Stimulated activated CD4-positive, alpha-beta T cell treated with anti-CD3 and anti-CD28 coated beads, Interleukin-4, amount 100 ng/mL, for 1 hour (primary cell): ENCODE data around the gene DTNBP1.

Source experiments
- DNase-seq: peaks from one replicate; pipeline ENCODE4 v3.0.0-alpha.2; 2020

The DTNBP1 gene

DNA sequence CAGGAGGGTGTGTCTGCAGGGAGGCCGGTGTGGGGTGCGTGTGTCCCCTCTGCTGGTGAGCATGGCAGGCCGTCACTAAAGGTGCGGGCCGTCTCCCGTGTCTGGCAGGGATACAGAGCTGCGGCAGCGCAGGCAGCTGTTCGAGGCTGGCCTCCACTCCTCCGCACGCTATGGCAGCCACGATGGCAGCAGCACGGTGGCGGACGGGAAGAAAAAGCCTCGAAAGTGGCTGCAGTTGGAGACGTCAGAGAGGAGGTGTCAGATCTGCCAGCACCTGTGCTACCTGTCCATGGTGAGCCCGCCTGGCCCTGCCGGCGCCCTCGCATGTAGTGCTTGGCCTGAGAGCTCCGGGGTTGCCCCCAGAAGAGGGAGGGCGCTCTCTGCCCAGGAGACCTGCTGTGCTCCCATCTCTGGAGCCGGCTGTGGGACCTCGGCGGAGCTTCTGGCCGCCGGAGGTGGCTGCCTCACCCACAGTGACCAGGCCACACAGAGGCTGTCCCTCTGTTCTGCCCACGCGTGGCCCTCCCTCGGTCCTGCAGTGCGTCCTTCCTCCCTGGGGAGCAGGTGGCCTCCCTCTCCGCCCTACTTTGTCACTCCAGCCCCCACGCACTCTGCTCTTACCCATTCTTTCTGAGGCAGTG, 149.6 kb downstream of the DTNBP1 start:
- DNase-seq = no peak

GRCh38 chr6:15512721-15513120, 150.1 kb downstream of the DTNBP1 start:
- no peak for DNase-seq

DNA sequence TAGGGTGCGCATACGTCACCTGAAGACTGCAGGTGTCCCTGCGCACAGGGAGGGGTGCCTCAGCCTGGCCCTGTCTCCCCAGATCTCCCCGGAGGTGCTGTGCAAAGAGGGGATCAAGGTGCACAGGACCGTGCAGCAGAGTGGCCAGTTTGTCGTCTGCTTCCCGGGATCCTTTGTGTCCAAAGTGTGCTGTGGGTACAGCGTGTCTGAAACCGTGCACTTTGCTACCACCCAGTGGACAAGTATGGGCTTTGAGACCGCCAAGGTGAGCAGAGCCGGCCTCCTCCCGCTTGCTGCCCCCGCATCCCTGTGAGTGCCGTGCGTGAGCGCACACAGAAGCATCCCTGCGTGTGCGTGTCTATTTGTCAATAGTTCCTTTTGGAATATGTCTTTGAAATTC, 150.7 kb downstream of the DTNBP1 start:
- DNase-seq = no peak

GRCh38 chr6:15511248-15512125, 151.3 kb downstream of the DTNBP1 start:
- no peak for DNase-seq

DNA sequence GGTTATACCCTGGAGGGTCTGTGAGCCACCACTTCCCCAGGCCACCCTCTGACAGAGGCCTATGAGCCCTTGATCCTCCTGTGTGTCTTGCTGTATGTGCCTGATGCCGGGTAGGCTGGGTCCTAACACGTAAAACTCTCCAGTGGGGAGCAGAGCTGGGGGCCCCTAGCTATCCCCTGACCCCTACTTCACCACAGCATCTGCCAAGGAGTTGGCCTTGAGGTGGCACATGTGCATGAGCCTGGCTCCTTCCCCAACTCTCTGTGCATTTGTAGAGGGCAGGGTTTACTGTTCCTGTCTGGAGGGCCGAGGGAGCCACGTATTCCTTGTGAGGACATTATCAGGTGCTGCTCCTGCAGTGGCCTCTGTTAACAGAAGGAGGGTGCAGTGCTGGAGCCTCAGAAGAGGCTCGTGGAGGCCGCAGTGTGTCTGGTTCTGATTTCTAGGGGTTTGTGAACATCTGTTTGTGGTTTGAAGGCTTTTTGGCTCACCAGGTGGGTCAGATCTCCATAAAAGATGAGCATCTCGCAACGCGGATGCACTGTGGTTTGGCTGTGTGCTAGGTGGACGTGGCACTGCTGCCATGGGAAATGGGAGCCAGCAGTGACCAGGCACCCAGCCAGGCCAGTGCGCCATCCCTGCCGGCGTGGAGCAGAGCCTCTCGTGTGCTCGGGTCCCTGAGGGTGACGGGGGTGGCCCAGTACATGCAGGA, 152.1 kb downstream of the DTNBP1 start:
- DNase-seq = no peak

DNA sequence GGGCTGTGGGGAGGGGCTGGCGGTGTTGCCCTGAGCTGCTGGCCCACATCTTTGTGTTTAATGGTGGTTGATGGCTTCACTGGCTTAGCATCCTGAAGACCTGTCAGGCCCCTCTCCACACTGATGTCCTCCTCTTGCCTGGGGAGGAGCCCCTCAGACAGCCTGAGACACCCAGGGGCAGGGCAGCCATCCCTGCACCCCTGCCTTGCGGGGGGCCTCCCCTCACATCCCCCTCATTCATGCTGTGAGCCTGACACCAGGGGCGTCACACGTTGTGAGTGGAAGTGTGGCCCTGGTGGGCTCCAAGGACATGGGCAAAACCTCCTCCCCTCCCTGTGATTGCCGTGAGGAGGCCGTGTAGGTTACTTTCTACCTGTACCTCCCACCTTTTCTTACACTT, 152.7 kb downstream of the DTNBP1 start:
- no peak for DNase-seq

GRCh38 chr6:15509335-15509933, 153.4 kb downstream of the DTNBP1 start:
- DNase-seq = no peak

- DNase-seq = no peak
Measured at GRCh38 chr6:15508931-15509330, 153.9 kb downstream of the DTNBP1 start.

DNA sequence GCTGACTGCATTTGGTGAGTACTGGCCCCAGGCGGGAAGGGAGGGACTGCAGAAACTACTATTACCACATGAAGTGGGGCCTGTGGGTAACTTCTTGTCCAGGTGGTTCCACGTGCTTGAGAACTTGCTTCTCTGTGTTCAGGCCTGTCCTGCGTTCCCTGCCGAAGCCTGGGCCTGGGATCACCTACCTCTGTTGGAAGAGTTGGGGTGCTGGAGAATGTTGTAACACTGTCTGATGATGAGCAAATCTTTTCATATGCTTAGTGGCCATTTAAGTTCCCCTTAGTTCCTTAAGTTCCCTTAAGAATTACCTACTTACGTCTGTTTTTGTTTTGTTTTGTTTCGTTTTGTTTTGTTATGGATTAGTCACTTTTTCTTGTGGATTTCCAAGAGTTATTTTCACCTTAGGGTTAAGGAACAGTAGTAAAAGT, 154.4 kb downstream of the DTNBP1 start:
- no peak for DNase-seq

DNA sequence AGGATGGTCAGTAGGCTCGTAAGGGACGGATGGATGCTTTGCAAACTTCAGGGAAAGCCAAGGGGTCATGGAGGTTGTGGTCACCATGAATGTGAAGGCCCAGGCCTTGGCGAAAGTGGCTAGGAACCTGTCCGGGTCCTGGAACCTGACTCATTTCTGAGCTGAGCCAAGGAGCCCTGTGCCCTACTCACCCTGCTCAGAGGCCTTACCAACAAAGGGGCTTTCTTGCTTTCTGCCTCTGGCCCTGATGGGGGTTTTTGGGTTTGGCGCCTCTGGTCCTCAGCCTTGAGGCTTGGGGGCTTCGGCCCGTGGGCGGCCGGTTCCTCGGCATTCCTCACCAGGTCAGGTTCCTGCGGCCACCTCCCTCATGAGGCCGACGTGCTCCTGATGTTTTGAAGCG, 155.1 kb downstream of the DTNBP1 start:
- DNase-seq = no peak

- no peak for DNase-seq
Measured at GRCh38 chr6:15507221-15507620, 155.6 kb downstream of the DTNBP1 start.

DNA sequence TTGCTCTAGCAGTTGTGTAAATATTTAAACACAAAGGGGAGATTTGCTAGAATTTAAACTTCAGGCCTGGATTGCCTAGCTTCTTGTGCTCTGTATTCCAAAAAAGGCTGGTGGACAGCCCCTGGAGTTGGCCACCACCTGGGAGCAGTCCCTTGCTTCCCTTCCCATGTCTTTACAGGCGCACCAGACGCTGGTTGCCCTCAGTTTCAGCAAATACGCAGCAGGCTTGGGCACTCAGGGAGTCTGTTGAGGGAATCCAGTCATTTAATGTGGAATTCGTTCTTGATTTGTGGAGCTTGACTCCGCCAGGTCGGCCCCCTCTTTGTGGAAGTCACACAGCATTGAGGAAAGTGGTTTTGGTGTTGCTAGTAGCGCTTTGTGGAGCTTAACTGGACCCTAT, 156.8 kb downstream of the DTNBP1 start:
- no peak for DNase-seq

DNA sequence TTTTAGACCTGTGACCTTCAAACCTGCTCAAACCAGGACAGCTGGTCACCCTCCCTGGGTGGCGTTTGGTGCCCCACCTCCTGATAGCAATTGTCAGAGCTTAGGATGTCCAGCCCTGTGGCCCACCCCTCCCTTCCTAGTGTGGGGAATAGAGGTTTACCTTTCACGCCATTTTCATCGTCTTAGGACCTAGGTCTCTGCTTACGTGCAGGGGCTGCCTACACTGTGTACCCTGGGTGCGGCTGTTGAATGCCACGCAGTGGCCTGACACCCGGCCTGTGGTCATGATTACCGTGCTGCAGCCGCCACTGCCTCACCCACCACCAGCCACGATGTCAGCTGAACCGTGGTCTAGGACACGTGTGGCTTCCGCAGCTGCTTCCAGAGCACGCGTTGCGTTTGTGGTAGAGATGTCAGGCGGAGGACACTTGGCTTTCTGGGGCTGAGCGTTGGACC, 157.3 kb downstream of the DTNBP1 start:
- no peak for DNase-seq

DNA sequence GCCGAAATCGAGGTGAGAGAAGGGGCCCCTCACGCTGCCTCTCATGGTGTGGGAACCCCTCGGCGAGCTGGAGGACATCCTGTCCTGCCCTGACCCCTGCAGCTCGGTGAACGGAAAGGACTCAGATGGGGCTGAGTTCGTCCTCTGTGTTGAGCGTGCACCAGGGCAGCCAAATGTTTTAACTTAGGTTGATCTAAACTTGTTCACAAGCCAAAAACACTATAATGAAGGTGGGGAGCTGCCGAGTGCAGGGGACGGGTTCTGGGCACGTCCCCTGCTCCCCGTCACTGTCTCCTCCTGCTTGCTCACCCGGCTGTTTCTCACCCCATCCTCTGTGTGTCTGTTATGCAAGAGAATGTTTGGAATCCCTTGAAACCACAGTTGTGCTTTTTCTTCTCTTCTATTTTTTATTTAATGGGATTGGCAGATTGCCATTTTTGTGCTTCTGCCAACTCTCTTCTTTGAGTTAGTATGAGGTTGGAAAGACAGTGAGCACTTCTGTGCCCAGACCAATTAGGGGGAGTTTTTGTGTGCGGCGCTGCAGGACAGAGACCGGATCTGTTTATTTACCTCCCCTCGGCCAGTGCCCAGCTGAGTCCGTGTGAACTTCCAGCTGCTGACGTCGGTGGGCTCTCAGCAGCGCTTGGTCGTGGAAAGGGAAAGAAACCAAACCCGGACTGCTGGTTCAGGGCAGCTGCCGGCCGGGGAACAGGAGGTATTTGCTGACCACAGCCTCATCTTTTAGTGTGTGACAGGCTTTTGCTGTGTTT, 158.1 kb downstream of the DTNBP1 start:
- DNase-seq = no peak

GRCh38 chr6:15504040-15504495, 158.8 kb downstream of the DTNBP1 start:
- no peak for DNase-seq

DNA sequence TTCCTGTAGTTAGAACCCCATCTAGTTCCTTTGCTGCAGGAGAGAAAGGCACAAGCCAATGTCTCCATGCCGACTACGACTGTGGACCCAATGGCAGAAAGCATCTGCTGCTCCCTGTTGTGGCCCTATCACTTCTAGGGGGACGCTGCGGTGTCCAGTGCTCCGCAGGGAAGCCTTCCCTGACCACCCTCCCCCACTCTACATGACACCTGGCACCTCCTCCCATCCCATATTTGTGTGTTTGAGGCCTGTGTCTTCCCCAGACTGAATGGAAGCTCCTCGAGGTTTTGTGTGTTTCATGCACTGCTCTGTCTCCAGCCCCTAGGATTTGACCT, 159.5 kb downstream of the DTNBP1 start:
- DNase-seq = no peak

DNA sequence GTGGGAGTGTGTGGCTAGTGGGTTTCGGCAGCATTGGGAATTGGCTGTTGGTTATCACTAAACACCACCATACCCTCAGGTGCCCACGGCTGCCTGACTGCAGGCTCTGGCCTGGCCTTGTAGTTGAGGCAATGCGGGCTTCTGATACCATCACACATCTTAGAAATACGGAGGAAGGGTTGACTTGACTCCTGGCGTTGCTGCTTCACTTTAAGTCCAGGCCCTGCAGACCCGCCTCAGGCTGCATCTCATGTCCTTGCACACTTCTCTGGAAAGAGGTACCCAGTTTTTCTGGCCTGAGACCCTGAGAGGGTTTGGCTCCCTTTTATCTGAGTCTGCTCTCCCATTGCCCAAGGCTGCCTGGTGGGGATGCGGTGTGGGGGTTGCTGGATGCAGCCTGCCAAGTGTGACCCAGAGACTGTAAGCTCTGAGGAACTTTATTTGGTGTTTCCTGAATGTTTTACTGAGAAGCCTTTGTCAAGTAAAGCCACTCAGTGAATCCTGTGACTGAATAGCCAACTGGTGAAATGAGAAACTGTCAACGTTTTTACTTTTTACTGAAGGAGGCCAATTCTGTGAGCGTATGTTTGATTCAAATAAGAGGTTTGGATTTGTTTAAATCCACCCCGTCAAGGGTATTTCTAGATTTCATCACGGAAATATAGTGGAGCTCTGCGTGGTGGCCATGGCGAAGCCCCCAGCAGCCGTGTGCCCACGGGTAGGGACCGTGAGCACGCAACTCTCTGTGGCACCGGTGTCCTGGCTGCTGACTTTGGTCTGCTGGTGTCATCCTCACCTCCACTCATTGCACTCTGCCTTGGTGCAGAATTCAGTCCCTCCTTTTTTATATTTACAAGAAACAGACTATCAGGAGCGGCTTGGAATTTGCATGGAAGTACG, 160.1 kb downstream of the DTNBP1 start:
- no peak for DNase-seq

- no peak for DNase-seq
Measured at GRCh38 chr6:15501826-15502445, 160.9 kb downstream of the DTNBP1 start.

DNA sequence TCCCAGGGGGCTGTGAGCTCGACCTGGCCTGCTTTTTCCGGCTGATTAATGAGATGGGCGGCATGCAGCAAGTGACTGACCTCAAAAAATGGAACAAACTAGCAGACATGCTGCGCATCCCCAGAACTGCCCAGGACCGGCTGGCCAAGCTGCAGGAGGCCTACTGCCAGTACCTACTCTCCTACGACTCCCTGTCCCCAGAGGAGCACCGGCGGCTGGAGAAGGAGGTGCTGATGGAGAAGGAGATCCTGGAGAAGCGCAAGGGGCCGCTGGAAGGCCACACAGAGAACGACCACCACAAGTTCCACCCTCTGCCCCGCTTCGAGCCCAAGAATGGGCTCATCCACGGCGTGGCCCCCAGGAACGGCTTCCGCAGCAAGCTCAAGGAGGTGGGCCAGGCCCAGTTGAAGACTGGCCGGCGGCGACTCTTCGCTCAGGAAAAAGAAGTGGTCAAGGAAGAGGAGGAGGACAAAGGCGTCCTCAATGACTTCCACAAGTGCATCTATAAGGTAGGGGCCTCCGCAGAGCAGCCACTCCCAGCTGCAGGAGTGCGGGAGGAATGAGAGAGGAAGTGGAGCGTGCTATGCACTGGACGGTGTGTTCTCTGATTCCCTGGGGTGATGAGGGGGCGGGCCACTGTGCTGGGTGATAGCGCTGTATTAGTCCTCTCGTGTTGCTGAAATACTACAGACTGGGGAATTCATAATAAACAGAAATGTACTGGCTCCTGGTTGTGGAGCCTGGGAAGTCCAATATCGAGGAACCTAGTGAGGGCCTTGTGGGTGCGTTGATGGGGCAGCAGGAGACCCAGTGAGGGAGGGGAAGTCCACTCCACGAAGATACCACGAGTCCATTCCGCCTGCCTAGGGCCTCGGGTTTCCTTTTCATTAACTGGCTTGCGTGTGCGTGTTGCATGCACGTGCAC, 161.7 kb downstream of the DTNBP1 start:
- no peak for DNase-seq
